Ascending aorta (tissue), 2 donors: Measurements from ENCODE around the gene MBD6. TPM values are rescaled to one million over a fixed set of nuclear protein-coding genes. Genes with fewer than 3 reads are reported as not detected.

Source experiments
- DNase-seq, 2 donors: peaks; one replicate each; pipeline ENCODE4 v3.0.0-alpha.2; 2019; ENCODE audit warnings: low spot score in 2 of 2
- H3K27ac ChIP-seq, 2 donors: fragments of 200-600 bp; sonication (generic); one replicate each; pipeline ENCODE4 v1.5.1; 2016 to 2017; ENCODE audit warnings: mild to moderate bottlenecking in 1 of 2
- H3K27me3 ChIP-seq: fragments of 200-600 bp; sonication (generic); one replicate; pipeline ENCODE4 v1.5.1; 2017
- H3K36me3 ChIP-seq, 2 donors: fragments of 200-600 bp; sonication (generic); one replicate each; pipeline ENCODE4 v1.5.1; 2016
- H3K4me1 ChIP-seq, 2 donors: fragments of 200-600 bp; sonication (generic); one replicate each; pipeline ENCODE4 v1.5.1; 2016 to 2017; ENCODE audit warnings: mild to moderate bottlenecking in 1 of 2
- H3K4me3 ChIP-seq, 2 donors: fragments of 200-600 bp; sonication (generic); one replicate each; pipeline ENCODE4 v1.5.1; 2016 to 2017; ENCODE audit warnings: mild to moderate bottlenecking in 1 of 2
- H3K9me3 ChIP-seq, 2 donors: fragments of 200-600 bp; sonication (generic); one replicate each; pipeline ENCODE4 v1.5.1; 2016
- intact Hi-C: fragments of 100-400 bp; cut with DNase I; formaldehyde crosslinking; loops from one replicate; pipeline ENCODE4 v1.15.1; 2023
- total RNA-seq: library from RNA; depleted of rRNA; stranded (reverse); fragments of >200 nt; gene quantifications from one replicate; pipeline ENCODE4 v1.1.0, GENCODE V29; 2016
- TF ChIP-seq, protein P1 (sequence below), 3 experiments: fragments of 200-600 bp in 2 of 3; fragments of 450-650 bp in 1 of 3; sonication (generic) in 2 of 3; IDR thresholded peaks; one replicate each; pipeline ENCODE4 v1.5.1; 2016 to 2019; ENCODE audit warnings: antibody characterized with exemption in 3 of 3, mild to moderate bottlenecking in 1 of 3, moderate library complexity in 1 of 3

Gene MBD6
- total RNA-seq, 1 donor from 2014 or later = 48.5 TPM

DNA sequence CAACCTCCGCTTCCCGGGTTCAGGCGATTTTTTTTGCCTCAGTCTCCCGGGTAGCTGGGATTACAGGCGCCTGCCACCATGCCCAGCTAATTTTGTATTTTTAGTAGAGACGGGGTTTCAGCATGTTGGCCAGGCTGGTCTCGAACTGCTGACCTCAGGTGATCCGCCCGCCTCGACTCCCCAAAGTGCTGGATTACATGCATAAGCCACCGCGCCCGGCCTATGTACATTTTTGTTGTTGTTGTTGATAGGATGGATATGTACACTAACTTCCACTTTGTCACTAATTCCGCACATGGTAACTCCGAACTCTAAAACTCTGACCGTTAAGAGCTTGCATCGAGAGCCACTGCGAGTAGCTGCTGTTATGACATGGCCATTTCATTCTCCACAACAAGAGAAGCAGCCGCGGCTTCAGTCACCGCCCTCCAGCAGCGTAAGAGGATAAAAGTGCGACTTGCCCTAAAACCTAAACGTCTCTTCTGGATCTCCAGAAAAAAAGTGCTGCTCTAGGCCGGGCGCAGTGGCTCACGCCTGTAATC, 35.5 kb upstream of the MBD6 start:
- H3K27ac ChIP-seq = peak overlapping the region; percentile 63 to 84

DNA sequence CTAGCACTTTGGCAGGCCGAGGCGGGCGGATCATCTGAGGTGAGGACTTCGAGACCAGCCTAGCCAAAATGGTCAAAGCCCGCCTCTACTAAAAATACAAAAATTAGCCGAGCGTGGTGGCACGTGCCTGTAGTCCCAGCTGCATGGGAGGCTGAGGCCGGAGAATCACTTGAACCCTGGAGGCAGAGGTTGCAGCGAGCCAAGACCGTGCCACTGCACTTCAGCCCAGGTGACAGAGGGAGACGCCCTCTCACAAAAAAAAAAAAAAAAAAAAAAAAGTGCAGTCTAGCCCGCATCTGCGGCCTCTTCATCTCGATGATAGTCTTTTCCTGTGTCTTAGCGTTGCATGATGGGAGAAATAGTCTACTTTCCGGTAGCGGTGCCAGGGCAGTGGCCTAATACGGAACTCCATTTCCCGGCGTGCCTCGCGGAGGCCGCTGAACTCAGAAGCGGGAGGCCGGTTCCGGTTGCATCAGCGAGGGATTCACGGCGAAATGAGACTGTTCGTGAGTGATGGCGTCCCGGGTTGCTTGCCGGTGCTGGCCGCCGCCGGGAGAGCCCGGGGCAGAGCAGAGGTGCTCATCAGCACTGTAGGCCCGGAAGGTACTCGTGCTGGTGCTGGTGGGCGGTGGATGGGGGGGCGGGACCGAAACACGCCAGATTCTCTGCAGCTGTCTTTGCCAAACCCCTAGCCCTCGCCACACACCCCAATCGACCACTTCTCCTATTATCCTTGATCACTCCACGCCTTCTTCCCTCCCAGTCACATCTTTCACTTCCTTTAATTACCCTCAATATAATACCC, 34.8 kb upstream of the MBD6 start, which contains the start of gene MARS1:
Gene MARS1 (plus strand): TSS at position 472 of the 805 bp plus-strand sequence. CDS start 23 bp downstream, at position 495.
- DNase-seq = peak; percentile 82 to 98
- Histone ChIP-seq H3K9me3 (no peaks in the 10 kb centered on the region), H3K36me3 (peaks cover 21 to 23% of the 10 kb centered on the region in 2 donors), H3K27me3 (no peaks in the 10 kb centered on the region), H3K4me1 (peaks cover 8 to 10% of the 10 kb centered on the region in 2 donors), H3K27ac (peak within 1 kb of the TSS; percentile 63 to 84), H3K4me3 (peak within 1 kb of the TSS; percentile 75)
- intact Hi-C loops = loop anchor here (2.0 kb wide), 2 partner anchors 27 to 33 kb away; partner anchors contain the start of gene DDIT3
- TF ChIP-seq, protein P1, sequence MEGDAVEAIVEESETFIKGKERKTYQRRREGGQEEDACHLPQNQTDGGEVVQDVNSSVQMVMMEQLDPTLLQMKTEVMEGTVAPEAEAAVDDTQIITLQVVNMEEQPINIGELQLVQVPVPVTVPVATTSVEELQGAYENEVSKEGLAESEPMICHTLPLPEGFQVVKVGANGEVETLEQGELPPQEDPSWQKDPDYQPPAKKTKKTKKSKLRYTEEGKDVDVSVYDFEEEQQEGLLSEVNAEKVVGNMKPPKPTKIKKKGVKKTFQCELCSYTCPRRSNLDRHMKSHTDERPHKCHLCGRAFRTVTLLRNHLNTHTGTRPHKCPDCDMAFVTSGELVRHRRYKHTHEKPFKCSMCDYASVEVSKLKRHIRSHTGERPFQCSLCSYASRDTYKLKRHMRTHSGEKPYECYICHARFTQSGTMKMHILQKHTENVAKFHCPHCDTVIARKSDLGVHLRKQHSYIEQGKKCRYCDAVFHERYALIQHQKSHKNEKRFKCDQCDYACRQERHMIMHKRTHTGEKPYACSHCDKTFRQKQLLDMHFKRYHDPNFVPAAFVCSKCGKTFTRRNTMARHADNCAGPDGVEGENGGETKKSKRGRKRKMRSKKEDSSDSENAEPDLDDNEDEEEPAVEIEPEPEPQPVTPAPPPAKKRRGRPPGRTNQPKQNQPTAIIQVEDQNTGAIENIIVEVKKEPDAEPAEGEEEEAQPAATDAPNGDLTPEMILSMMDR (IDR thresholded peaks at IDR 0.05) = no peak

More for the DNA sequence above, 35.5 kb upstream of the MBD6 start:
- Histone ChIP-seq H3K4me3 (peak overlapping the region; percentile 75), H3K4me1 (peaks cover 8 to 10% of the 10 kb centered on the region in 2 donors), H3K36me3 (peaks cover 21 to 23% of the 10 kb centered on the region in 2 donors), H3K27me3 (no peaks in the 10 kb centered on the region), H3K9me3 (no peaks in the 10 kb centered on the region)
- DNase-seq = no peak
- TF ChIP-seq, protein P1 (IDR thresholded peaks at IDR 0.05) = no peak
- intact Hi-C loops = no loop called here

GRCh38 chr12:57488402-57489156, 34.0 kb upstream of the MBD6 start:
- intact Hi-C loops = loop anchor here (2.0 kb wide), 2 partner anchors 28 to 32 kb away; partner anchors contain the start of gene DDIT3
- H3K4me3 ChIP-seq = peak overlapping the region; percentile 75
- no peaks in the 10 kb centered on the region for H3K27me3 ChIP-seq
- H3K4me1 ChIP-seq = peaks cover 8 to 10% of the 10 kb centered on the region in 2 donors
- TF ChIP-seq, protein P1 (IDR thresholded peaks at IDR 0.05) = no peak
- no peaks in the 10 kb centered on the region for H3K9me3 ChIP-seq
- peaks cover 21 to 23% of the 10 kb centered on the region in 2 donors for H3K36me3 ChIP-seq
- peak overlapping the region; percentile 63 to 84 for H3K27ac ChIP-seq
- DNase-seq = no peak

- Histone ChIP-seq H3K27ac (no peak overlapping the region), H3K4me1 (peaks cover 8 to 10% of the 10 kb centered on the region in 2 donors), H3K27me3 (no peaks in the 10 kb centered on the region), H3K36me3 (peaks cover 21 to 27% of the 10 kb centered on the region in 2 donors), H3K4me3 (peak overlapping the region in 1 of 2 donors; percentile 75), H3K9me3 (no peaks in the 10 kb centered on the region)
- TF ChIP-seq, protein P1 (IDR thresholded peaks at IDR 0.05) = no peak
- intact Hi-C loops = loop anchor here (2.0 kb wide), 2 partner anchors 28 to 32 kb away; partner anchors contain the start of gene DDIT3
- no peak for DNase-seq
These were observed 33.4 kb upstream of the MBD6 start for GRCh38 chr12:57489157-57489641.

DNA sequence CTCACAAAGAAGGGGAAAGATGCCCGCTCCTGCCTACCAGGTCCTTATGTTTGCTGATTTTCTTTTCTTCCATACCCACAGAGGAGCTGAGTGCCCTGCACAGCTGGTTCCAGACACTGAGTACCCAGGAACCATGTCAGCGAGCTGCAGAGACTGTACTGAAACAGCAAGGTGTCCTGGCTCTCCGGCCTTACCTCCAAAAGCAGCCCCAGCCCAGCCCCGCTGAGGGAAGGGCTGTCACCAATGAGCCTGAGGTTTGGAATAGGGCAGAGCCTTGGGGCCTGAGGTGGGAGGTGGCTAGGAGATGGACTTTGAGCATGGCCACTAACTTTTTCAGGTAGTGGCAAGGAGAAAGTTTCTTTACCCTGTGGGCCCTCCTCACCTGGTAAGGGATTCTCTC, 32.5 kb upstream of the MBD6 start:
- Histone ChIP-seq H3K4me3 (no peak overlapping the region), H3K27ac (no peak overlapping the region), H3K9me3 (no peaks in the 10 kb centered on the region), H3K27me3 (no peaks in the 10 kb centered on the region), H3K36me3 (peaks cover 21 to 32% of the 10 kb centered on the region in 2 donors), H3K4me1 (peaks cover 8 to 10% of the 10 kb centered on the region in 2 donors)
- TF ChIP-seq, protein P1 (IDR thresholded peaks at IDR 0.05) = no peak
- no peak for DNase-seq
- intact Hi-C loops = no loop called here
